Ectodermal cell (in vitro differentiated cells): ENCODE data around the gene BCAS1.
"Not testable (repeated sequence)": the region's sequence is repeated elsewhere in the genome, so short reads cannot be mapped to it uniquely, and the experiment has no call there.

Source experiments
- H3K27ac ChIP-seq: 2 replicates; pipeline ENCODE4 v1.7.0; 2013; ENCODE audit warnings: mild to moderate bottlenecking, low read depth, low read length; ENCODE audit not compliant: insufficient read depth, poor library complexity, severe bottlenecking
- H3K27me3 ChIP-seq: 2 replicates; pipeline ENCODE4 v1.7.0; 2013; ENCODE audit warnings: mild to moderate bottlenecking, low read length; ENCODE audit not compliant: insufficient read depth, control insufficient read depth, poor library complexity, severe bottlenecking
- H3K36me3 ChIP-seq: one replicate; pipeline ENCODE4 v1.7.0; 2013; ENCODE audit warnings: low read length; ENCODE audit not compliant: control insufficient read depth, insufficient read depth
- H3K4me1 ChIP-seq: one replicate; pipeline ENCODE4 v1.7.0; 2013; ENCODE audit warnings: low read length; ENCODE audit not compliant: control insufficient read depth, insufficient read depth
- H3K4me3 ChIP-seq: 2 replicates; pipeline ENCODE4 v1.7.0; 2013; ENCODE audit warnings: low read depth, low read length, control low read depth; ENCODE audit not compliant: insufficient read depth
- H3K9me3 ChIP-seq: 2 replicates; pipeline ENCODE4 v1.7.0; 2013; ENCODE audit warnings: mild to moderate bottlenecking, low read length, moderate library complexity; ENCODE audit not compliant: control insufficient read depth
- WGBS, 2 experiments: methylation state at CpG; one replicate each; pipeline ENCODE4 v1.1.7; 2013; ENCODE audit warnings: missing lambda C conversion rate in 2 of 2; 5-methylcytosine and 5-hydroxymethylcytosine counted together

BCAS1 gene

DNA sequence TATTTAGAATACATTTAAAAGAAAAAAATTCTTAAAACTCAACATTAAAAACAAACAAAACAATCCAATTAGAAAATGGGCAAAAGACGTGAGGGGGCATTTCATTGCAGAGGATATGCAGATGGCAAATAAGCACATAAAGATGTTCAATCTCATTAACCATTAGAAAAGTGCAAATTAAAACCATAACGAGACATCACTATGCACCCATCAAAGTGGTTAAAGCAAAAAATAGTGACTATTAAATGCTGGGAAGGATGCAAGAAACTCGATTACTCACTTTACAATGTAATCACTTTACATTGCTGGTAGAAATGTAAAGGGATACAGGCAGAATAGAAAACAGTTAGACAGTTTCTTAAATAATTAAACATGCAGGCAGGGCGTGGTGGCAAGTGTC, 59.0 kb downstream of the BCAS1 start:
- H3K36me3 ChIP-seq = no peaks in the 10 kb centered on the region
- no peaks in the 10 kb centered on the region for H3K9me3 ChIP-seq
- H3K27ac ChIP-seq = no peak overlapping the region
- WGBS, 2 experiments = 95 to 97% methylated on average over 3 to 4 of the region's 4 CpGs
- no peaks in the 10 kb centered on the region for H3K4me1 ChIP-seq
- no peak overlapping the region for H3K4me3 ChIP-seq
- no peaks in the 10 kb centered on the region for H3K27me3 ChIP-seq

DNA sequence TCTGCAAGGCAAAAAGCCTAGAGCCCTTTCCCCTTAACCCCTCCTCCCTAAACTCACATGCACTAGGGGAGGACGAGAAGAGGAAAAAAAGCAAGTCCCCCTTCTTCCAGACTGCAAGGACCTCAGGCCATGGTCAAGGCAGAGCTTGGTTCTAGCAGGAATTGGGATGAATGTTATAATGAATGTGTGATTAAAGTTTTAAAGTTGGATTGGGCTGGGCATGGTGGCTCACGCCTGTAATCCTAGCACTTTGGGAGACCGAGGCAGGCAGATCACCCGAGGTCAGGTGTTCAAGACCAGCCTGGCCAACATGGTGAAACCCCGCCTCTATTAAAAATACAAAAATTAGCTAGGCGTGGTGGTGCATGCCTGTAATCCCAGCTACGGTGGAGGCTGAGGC, 64.2 kb downstream of the BCAS1 start:
- 87 to 93% methylated on average over 7 of the region's 7 CpGs for WGBS, 2 experiments
- not testable (repeated sequence) for H3K4me1 ChIP-seq, H3K27ac ChIP-seq, H3K4me3 ChIP-seq, H3K27me3 ChIP-seq, H3K9me3 ChIP-seq, H3K36me3 ChIP-seq

DNA sequence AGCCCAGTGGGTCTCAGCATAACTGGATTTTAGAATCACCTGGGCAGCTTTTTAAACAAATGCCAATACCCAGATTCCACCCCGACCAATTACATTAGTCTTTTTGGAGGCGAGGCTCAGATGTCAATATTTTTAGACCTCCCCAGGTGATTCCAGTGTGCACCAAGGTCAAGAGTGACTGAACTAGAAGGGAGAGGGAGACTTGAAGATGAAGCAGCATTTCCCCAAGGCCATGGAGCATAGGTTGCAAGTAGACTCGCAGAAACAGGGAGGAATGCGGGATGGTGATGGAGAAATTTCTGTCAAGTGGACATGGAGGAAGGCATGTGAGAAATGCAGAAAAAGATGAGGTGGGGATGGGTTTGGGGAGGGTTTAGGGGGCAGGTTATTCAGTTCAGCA, 64.9 kb downstream of the BCAS1 start:
- no peak overlapping the region for H3K27ac ChIP-seq
- no peaks in the 10 kb centered on the region for H3K9me3 ChIP-seq
- no peaks in the 10 kb centered on the region for H3K27me3 ChIP-seq
- 93 to 97% methylated on average over 4 of the region's 4 CpGs for WGBS, 2 experiments
- H3K36me3 ChIP-seq = no peaks in the 10 kb centered on the region
- no peaks in the 10 kb centered on the region for H3K4me1 ChIP-seq
- no peak overlapping the region for H3K4me3 ChIP-seq

DNA sequence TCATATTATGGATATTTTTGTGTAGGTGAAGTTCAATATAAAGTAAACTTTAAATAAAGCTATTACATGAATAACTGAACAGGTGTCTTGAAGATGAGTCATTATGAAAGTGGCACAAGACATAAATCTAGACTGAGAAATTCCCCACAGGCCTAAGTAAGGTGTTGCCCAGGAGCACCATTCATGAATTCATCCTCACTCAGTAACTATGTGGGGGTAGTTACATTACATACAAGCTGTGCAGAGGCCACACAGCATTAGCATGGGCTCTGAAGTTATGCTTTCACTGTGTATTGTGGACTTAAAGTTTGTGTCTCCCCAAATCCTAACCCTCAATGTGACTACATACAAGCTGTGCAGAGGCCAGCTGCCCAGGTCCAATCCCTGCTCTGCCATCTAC, 65.9 kb downstream of the BCAS1 start:
- Histone ChIP-seq H3K9me3 (no peaks in the 10 kb centered on the region), H3K4me3 (no peak overlapping the region), H3K27ac (no peak overlapping the region), H3K4me1 (no peaks in the 10 kb centered on the region), H3K27me3 (no peaks in the 10 kb centered on the region), H3K36me3 (no peaks in the 10 kb centered on the region)

DNA sequence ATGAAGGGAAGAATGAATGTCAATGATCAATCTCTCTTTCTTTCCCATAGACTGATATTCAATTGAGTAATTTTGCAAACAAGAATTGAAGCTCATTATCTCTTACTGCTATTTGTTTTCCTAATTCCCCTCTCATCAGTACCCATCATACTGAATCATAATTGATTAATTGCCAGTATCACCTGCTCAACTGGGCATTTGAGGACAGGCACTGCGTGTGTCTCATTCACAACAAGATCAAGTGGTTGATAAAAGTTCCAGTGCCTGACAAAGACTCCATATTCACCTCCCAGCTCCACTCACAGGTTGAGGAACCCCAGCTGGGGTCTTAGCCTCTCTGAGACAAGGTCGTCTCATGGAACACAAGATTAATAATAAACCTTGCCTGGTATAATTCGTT, 67.7 kb downstream of the BCAS1 start:
- Histone ChIP-seq H3K36me3 (no peaks in the 10 kb centered on the region), H3K27ac (no peak overlapping the region), H3K4me1 (no peaks in the 10 kb centered on the region), H3K9me3 (no peaks in the 10 kb centered on the region), H3K27me3 (no peaks in the 10 kb centered on the region), H3K4me3 (no peak overlapping the region)
- WGBS, 2 experiments = 93 to 100% methylated on average over 2 to 3 of the region's 3 CpGs

DNA sequence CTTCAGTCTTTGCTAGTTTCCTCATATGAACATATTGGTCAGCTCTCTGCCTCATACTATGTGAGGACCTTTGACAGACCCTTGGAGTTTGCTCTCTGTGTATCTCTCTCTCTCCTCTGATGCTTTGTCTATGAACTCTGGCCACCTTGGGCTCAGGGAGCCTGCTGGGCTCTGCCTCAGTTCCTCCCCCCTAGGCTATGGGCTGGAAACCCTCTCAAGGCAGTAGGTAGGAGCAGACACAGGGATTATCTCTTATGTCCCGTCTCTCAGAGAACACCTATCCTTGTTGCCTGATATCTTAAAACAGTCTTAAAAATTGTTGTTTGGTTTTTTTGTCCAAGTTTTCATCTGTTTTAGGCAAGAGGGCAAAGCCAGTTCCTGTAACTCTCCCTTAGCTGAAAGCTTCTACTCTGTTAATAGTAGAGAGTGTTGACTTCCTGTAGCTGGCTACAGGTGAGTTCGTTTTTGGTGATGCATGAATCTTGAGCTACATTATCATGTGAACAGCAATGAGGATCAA, 68.3 kb downstream of the BCAS1 start:
- H3K27me3 ChIP-seq = no peaks in the 10 kb centered on the region
- WGBS, 2 experiments = 89 to 100% methylated on average over 2 of the region's 2 CpGs
- no peak overlapping the region for H3K27ac ChIP-seq
- H3K4me1 ChIP-seq = no peaks in the 10 kb centered on the region
- H3K9me3 ChIP-seq = no peaks in the 10 kb centered on the region
- H3K4me3 ChIP-seq = no peak overlapping the region
- H3K36me3 ChIP-seq = no peaks in the 10 kb centered on the region

DNA sequence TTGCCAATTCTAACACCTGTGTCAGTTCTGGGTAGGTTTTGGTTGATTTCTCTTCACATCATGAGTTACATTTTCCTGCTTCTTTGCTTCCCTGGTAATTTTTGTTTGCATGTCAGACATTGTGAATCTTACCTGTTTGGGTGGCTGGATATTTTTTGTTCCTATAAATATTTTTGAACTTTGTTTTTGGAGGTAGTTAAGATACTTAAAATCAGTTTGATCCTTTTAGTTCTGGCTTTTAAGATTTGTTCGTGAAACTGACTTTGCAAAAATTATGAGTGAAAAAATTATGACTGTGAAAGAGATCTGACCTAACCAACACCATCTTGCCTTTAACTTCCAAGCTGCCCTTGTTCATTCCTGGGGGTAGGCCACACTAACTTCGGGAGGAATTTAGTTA, 69.5 kb downstream of the BCAS1 start:
- Histone ChIP-seq H3K4me3 (no peak overlapping the region), H3K27ac (no peak overlapping the region), H3K27me3 (no peaks in the 10 kb centered on the region), H3K4me1 (no peaks in the 10 kb centered on the region), H3K36me3 (no peaks in the 10 kb centered on the region), H3K9me3 (no peaks in the 10 kb centered on the region)
- WGBS, 2 experiments = 94 to 100% methylated on average over 1 to 2 of the region's 2 CpGs

DNA sequence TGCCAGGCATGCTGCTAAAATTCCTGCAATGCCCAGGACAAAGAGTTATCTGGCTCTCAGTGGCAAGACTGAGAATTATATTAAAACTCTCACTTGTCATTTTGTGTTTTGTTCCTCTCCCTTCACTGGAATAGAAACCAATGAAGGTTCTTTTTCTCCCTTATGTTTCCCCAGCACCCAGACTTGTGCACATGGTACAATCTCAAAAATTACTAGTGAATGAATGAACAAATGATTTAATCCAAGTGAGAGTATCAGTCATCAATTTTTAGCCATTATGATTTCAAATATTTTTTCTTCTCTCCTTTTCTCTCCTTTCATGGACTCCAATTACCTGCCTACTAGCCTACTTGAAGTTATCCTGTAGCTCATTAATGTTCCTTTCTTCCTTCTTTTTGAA, 70.1 kb downstream of the BCAS1 start:
- no peaks in the 10 kb centered on the region for H3K36me3 ChIP-seq
- no peaks in the 10 kb centered on the region for H3K9me3 ChIP-seq
- H3K27ac ChIP-seq = no peak overlapping the region
- H3K27me3 ChIP-seq = no peaks in the 10 kb centered on the region
- no peak overlapping the region for H3K4me3 ChIP-seq
- H3K4me1 ChIP-seq = no peaks in the 10 kb centered on the region

DNA sequence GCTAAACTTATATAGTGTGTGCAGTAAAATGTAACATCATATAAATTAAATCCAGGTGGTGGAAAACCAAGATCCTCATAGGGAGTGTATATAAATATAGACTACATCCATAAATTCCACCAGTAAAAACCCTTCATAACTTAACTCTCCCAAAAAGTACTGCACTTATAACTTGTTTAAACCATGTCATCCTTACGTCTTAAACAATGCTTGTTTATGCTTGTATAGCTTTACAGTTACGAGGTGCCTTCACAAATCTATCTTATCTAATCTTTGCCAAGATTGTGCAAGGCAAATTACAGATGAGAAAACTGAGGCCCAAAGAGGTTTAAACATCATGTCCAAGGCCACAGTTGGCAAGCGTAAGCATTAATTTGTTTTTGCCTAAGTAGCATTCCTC, 71.3 kb downstream of the BCAS1 start:
- H3K4me1 ChIP-seq = no peaks in the 10 kb centered on the region
- no peaks in the 10 kb centered on the region for H3K27me3 ChIP-seq
- no peaks in the 10 kb centered on the region for H3K36me3 ChIP-seq
- WGBS, 2 experiments = 92 to 95% methylated on average over 3 of the region's 3 CpGs
- no peak overlapping the region for H3K4me3 ChIP-seq
- no peak overlapping the region for H3K27ac ChIP-seq
- no peaks in the 10 kb centered on the region for H3K9me3 ChIP-seq

DNA sequence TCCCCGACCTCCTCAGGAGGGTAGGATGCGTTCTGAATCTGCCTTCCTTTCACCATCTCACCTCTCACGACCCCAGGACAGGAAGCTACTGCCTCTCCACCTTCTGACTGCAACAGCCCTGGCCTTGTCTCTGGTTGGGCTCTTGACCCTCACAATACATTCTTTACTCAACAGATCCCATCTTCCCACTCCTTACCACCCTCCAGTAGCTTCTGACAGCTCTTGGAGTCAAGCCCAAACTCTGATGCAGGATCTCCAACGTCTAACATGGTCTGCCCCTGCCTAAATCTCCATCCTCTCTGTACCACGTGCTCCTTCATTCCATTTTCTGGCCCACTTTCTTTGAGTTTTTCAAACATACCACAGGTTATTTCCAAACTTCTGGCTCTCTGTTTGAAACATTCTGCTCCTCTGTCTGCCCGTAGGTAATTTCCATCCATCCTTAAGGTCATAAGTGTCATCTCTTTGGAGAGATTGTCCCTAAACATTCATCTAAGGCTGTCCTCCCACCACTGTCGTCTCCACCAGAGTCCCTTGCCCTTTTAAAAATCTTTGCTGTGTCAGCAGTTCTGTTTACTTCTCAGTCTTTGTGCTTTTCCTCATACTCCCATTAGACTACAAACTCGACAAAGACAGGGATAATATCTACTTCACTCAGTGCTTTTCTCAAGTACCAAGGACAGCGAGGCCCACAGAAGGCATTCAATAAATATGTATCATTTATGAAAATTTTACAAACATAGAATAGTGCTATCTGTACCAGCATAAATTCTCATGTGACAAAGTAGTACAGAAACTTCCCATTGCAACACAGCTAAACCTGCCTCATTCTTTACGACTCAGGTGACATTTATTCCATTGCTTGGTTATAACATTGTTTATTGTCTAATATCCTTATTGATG, 73.6 kb downstream of the BCAS1 start:
- 89 to 90% methylated on average over 9 to 10 of the region's 10 CpGs for WGBS, 2 experiments
- Histone ChIP-seq H3K27ac (no peak overlapping the region), H3K4me1 (no peaks in the 10 kb centered on the region), H3K4me3 (no peak overlapping the region), H3K9me3 (no peaks in the 10 kb centered on the region), H3K36me3 (no peaks in the 10 kb centered on the region), H3K27me3 (no peaks in the 10 kb centered on the region)
